HG03442 (cell line): ENCODE results near the gene DHX15.
A peak's percentile ranks its signal among the peaks of the same experiment; 100 is the strongest.

Source experiments
- ATAC-seq: cut with Tn5 transposase; IDR thresholded peaks from one replicate; pipeline ENCODE4 v1.9.1; 2021; ENCODE audit warnings: mild to moderate bottlenecking, moderate library complexity; ENCODE audit not compliant: unreplicated experiment

The DHX15 gene

DNA sequence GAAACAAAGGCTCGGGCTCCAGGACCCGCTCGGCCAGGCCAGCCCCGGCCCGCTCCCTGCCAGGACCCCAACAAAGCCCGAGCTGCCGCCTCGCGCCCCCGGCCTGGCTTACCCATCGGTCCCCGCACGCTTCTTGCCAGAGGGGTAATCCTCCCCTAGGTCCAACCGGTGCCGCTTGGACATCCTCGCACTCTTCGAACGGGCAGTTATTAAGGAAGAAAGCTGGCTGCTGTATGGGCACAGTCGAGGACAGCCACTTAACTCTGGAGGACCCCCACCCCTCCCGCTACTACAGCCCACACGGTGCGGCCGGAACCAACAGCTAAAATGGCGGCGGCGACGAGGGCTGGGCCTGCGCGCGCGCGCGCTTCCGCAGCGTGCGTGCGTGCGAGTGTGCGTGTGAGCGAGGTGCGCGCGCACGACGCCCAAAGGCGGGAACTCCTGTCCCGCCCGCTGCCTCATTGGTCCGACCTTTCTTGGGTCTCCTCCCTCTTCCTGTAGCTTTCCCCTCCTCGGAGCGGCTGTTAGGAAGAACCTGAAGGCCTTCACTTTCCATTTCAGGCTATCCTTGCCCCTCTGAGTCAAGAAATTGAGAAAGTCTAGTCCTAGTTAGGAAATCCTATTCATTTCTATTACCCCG is at the start of gene DHX15:
Gene DHX15 (minus strand): TSS at position 344 of the 640 bp plus-strand sequence. CDS start 161 bp downstream, at position 183.
- ATAC-seq, result peak; percentile 86

GRCh38 chr4:24632011-24632410 is 47.7 kb upstream of the DHX15 start:
- ATAC-seq, result no peak

- ATAC-seq, result no peak
Measured at GRCh38 chr4:24630937-24631336, 46.6 kb upstream of the DHX15 start.

DNA sequence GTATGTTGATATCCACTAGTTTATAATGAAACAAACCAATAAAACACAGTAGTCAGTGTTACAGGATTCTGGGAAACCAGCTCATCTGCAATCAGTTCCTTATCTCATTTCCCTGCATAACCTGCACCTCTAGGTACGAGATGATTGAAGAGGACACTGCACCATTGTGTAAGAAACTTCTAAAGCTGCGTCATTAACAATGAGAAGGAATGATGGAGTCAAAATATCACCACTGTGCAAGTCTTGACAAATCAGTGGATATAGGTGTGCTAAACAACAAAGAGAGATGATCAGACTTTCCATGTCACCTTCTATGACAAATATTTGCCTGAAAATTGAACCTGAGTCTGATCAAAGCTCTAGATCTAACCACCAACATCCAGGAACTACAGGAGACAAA is 40.7 kb upstream of the DHX15 start:
- no peak for ATAC-seq

GRCh38 chr4:24624381-24624780 is 40.0 kb upstream of the DHX15 start:
- ATAC-seq, result no peak

GRCh38 chr4:24622146-24622834 is 37.9 kb upstream of the DHX15 start:
- no peak for ATAC-seq

GRCh38 chr4:24615977-24616376 is 31.6 kb upstream of the DHX15 start:
- ATAC-seq, result no peak

DNA sequence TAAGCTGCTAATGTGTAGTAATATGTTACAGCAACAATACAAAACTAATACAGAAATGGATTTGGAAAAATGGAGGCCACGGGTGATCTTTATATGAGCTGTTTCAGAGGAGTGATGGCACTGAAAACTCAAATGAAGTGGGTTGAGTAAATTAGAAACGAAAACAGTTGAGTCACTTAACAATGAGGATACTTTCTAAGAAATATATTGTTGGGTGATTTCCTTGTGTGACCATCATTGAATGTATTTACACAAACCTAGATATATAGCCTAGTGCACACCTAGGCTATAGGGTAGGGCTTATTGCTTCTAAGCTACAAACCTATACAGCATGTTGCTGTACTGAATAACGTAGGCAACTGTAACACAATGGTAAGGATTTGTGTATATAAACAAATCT is 30.5 kb upstream of the DHX15 start:
- ATAC-seq, result no peak

- no peak for ATAC-seq
Measured at GRCh38 chr4:24613502-24613901, 29.1 kb upstream of the DHX15 start.

DNA sequence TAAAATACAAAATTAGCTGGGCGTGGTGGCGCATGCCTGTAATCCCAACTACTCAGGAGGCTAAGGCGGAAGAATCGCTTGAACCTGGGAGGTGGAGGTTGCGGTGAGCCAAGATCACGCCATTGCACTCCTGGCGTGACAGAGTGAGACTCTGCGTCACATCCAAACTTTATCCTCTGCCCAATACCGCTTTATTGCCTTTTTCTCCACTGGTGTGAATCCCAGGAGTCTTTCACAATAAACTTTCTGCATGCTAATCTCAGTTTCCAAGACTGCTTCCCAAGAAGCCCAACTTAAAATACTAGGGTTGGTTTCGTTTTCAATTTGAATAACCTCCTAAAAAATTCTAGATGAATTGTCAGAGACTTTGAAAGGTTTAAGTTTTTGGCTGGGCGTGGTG is 27.2 kb upstream of the DHX15 start:
- ATAC-seq, result no peak

- ATAC-seq, result no peak
Measured at GRCh38 chr4:24607334-24607733, 23.0 kb upstream of the DHX15 start.

DNA sequence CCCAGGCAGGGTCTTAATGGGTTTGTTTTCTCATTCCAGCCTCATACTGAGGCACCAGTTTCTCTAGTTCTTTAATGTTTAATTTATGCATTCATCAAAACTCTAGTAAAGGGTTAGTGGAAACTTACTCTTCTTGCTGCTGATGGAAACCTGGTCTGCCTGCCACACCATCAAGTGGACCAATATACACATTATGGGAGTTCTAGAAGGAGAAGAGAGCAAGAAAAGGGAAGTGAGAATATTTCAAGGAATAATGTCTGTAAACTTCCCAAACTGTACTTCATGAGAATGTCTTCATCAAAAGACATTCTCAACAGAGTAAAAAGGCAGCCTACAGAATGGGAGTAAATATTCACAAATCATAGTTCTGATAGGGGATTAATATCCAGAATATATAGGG is 20.9 kb upstream of the DHX15 start:
- no peak for ATAC-seq

DNA sequence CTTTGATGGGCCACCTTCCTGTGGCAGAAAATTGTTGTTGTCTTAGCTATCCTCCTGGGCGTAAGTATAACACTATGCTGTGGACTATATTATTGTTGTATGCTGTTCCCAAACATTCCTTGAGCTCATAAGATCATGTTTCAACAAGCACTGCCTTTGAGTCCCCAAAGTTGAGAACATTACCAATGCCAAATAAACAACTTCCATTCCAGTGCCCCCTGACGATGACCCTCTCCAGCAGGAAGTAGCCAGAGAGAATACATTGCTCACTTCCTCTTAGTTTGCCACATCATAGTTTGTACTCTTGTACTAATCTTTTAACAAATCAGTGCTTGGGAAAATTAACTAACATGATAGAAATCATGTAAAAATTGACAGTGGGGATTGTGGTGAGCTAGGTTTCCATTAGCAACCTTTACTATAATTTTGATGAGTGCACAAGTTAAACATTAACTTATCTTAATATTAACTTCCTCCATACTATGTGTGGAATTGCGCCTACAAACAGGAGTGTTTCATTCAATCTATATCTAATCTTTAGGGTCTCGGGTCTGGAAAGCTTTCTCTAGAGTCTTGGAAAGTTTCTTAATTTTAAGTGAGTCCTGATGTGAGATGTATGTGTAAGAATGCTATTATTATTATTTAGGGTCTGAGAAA is 20.3 kb upstream of the DHX15 start:
- no peak for ATAC-seq

DNA sequence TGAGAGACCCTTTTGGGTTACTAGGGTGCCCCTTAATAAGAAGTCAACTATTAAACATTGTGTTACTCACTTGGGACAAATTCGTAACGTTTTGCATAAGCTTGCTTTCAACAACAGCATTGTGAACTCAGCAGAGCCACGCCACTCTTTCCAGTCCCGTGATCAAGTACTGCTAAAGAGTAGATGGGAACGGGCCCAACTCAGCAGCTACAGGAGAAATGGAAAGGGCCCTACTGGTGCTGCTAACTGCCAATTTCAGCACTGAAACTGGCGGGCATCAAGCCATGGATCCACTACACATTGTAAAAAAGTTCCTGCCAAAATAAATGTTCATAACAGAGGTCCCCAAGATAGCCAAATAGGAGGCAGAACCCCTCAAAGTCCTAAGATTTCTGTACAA is 19.0 kb upstream of the DHX15 start:
- no peak for ATAC-seq

- no peak for ATAC-seq
Measured at GRCh38 chr4:24601121-24601520, 16.8 kb upstream of the DHX15 start.

GRCh38 chr4:24599275-24599674 is 14.9 kb upstream of the DHX15 start:
- no peak for ATAC-seq

- ATAC-seq, result no peak
Measured at GRCh38 chr4:24598025-24598424, 13.7 kb upstream of the DHX15 start.

DNA sequence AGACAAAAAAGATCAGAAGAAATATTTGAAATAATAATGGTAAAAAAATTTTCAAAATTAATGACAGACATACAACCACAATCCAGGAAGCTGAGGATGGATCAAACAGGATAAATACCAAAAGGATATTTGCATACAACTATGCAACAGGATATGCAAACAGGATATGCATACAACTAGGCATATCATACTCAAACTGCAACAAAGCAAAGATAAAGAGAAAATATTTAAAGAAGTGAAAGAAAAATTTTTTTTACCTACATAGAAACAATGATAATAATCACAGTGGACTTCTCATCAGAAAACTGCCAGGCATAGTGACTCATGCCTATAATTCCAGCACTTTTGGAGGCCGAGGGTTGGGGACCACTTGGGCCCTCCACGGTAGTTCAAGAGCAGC is 11.3 kb upstream of the DHX15 start:
- no peak for ATAC-seq

DNA sequence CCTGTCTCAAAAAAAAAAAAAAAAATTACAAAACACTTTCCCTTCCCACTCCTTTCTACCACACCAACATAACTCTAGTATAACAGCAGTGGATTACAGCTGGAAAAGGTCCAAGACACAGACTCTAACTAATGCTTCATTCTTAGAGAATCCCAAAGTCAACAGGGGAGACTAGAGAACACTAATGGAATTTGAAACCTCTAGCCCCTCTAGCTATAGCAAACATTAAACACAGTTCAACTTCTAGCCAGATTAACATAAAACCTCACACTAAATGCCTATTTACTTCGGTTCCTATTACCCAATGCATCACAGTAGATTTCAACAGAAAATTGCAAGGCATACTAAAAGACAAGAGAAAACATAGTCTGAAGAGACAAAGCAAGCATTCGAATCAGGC is 10.5 kb upstream of the DHX15 start:
- ATAC-seq, result no peak

GRCh38 chr4:24589448-24589847 is 5.1 kb upstream of the DHX15 start:
- ATAC-seq, result peak; percentile 68

DNA sequence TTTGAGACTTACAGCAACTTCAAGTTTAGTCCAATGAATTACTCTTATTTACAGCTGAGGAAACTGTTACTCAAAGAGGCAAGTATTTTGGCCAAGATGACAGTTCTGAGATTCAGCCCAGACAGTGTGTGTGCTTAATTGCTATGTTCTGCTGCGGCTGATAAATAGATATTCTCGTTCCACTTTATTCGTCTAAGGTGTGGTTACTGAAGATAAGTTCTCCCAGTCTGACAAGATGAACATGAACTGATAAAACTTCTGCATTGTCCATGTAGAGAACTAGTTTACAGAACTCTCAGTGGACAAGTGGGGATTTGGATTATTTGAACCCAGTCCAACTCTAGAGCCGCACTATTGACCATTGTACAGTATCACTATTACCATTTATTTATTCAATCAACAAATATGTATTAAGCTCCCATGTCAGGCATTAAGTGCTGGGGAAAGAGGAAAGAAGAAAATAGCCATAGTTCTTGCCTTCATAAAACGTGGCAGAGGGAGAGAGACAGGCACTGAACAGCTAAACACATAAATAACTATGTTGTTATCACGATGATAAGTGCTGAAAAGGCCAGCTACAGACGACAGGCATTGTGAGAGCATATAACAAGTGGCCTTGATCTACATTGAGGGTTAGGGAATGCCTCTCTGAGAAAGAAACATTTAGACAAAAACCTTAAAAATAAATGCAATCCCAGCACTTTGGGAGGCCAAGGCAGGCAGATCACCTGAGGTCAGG is 4.0 kb upstream of the DHX15 start:
- no peak for ATAC-seq
